ENCODE results near the gene GPC6.

DNA sequence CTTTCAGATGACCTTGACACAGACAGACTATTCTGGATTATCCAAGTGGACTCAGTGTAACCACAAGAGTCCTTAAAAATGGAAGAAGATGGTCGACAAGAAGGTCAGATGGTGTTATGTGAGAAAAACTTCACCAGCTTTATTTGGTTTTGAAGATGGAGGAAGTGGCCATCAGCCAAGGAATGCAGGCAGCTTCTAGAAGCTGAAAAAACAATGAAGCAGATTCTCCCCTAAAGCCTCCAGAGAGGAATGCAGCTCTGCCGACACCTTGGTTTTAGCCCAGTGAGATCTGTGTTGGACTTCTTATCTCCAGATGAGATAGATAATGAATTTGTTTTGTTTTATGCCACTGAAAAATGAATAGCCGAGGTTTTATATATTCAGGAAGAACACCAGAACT, 751.4 kb downstream of the GPC6 start:
- TF ChIP-seq JUND (IDR thresholded peaks at IDR 0.05) (no peak), POLR2A (IDR thresholded peaks at IDR 0.05; ENCODE audit: borderline replicate concordance, extremely low read depth, insufficient read depth, insufficient read length) (no peak), FOSL1 (IDR thresholded peaks at IDR 0.05; ENCODE audit: low read depth) (no peak), ATF3 (IDR thresholded peaks at IDR 0.05) (no peak), RAD21 (IDR thresholded peaks at IDR 0.05; ENCODE audit: low read depth) (no peak), ELF1 (IDR thresholded peaks at IDR 0.05; ENCODE audit: borderline replicate concordance, low read depth) (no peak), SRF (IDR thresholded peaks at IDR 0.05; ENCODE audit: low read depth) (no peak)
- TF ChIP-seq, protein P1, sequence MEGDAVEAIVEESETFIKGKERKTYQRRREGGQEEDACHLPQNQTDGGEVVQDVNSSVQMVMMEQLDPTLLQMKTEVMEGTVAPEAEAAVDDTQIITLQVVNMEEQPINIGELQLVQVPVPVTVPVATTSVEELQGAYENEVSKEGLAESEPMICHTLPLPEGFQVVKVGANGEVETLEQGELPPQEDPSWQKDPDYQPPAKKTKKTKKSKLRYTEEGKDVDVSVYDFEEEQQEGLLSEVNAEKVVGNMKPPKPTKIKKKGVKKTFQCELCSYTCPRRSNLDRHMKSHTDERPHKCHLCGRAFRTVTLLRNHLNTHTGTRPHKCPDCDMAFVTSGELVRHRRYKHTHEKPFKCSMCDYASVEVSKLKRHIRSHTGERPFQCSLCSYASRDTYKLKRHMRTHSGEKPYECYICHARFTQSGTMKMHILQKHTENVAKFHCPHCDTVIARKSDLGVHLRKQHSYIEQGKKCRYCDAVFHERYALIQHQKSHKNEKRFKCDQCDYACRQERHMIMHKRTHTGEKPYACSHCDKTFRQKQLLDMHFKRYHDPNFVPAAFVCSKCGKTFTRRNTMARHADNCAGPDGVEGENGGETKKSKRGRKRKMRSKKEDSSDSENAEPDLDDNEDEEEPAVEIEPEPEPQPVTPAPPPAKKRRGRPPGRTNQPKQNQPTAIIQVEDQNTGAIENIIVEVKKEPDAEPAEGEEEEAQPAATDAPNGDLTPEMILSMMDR (IDR thresholded peaks at IDR 0.05 in 2 of 3, conservative IDR thresholded peaks at IDR 0.05 in 1 of 3; ENCODE audit: borderline replicate concordance in 1 of 3, insufficient read depth in 1 of 3, low read depth in 2 of 3, low read length in 2 of 3), result no peak
